ENCODE data around the gene PTPRN2.

The PTPRN2 gene

DNA sequence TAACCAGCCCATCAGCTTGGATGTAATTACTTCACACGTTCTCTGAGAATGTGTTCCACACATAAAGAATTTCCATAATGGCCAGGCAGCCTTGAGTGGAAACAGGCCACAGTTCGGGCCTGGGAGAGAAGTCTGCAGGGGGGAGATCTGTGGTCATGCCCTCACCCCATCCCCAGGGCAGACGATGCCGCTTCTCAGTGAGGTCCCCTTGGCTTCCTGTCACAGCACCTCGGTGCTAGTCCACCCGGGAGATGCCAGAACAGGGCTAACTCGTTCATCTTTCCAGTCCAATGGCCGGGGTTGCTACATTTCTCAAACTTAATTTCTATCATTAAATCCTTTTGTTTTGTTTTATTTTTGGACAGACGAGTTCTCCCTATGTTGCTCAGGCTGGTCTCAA, 624.1 kb downstream of the PTPRN2 start:
- H3K4me3 ChIP-seq (ENCODE audit: low read length), result no peak overlapping the region
- no peak for TF ChIP-seq CTCF (conservative IDR thresholded peaks at IDR 0.05; ENCODE audit: low read length)
- no peak for DNase-seq (ENCODE audit: low read depth)

DNA sequence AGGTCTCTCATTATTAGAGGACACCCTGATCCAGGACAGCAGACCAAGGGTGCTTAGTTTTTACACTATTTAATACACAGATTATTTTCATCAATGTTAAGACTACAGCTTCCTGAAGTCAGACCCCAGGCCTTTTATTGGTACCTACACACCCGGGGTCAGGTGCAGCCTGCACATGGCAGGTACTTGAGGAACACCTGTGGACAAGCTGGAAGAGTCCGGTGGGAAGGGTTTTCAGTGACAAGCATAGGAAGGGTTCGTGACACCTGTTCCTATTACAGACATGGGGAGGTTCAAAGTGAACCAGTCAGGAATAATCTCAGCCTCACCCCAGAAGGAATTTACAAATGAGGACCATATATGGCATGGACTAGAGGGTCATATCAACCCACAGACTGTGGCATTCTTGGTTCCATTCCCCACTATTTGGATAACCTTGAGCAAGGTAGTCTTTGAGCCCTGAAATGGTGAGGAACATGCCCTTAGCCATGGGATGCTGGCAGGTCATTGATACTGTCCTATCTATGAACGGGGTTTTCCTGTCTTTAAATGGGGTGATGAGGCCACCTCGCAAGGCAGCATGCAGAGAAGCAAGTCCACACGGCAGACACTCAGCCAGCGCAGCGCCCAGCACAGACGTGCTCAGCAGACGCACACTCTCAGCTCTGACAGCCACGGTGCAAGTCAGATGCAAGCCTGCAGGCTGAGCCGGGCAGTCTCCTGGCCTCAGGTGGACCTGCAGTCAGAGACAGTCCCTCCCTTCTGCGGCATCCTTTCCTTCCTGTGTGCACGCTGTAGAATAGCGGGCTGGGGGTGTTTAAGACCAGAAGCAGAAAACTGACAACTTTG, 624.9 kb downstream of the PTPRN2 start:
- DNase-seq (ENCODE audit: low read depth), result no peak
- TF ChIP-seq CTCF (conservative IDR thresholded peaks at IDR 0.05; ENCODE audit: low read length), result no peak
- no peak overlapping the region for H3K4me3 ChIP-seq (ENCODE audit: low read length)

DNA sequence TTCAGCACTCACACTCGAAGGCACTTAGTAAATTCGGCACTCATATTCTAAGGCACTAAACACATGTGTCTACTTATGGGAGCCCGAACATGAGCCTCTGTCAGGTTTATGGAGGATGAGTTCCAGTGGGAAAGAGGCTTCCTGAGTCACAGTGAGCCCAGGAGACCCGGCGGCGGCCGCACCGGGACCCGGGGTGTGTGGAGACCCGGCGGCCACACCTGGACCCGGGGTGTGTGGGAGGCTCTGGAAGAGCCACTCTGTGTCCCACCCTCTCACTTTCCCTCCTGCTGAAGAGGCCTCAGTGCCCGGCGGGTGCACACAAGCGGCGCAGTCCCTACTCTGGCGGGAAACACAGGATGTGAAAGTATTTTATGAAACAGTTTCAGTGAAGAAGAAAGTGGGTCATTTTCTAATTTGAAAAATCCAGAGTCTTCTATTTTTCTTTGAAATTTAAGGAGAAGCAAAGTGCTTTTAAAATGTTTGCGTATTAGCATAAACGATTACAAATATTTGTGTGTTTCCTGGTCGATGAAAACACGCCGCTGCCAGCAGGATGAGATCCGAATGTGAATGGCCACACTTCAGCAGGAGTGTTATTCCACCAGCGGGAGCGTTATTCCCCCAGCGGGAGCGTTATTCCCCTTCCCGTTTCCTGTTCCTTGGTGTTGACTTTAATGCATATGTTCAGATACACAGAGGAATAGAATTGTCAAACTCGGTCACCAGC, 625.7 kb downstream of the PTPRN2 start:
- TF ChIP-seq CTCF (conservative IDR thresholded peaks at IDR 0.05; ENCODE audit: low read length), result no peak
- no peak overlapping the region for H3K4me3 ChIP-seq (ENCODE audit: low read length)
- DNase-seq (ENCODE audit: low read depth), result no peak

GRCh38 chr7:157955348-157955999, 632.1 kb downstream of the PTPRN2 start:
- no peak overlapping the region for H3K4me3 ChIP-seq (ENCODE audit: low read length)
- no peak for TF ChIP-seq CTCF (conservative IDR thresholded peaks at IDR 0.05; ENCODE audit: low read length)
- DNase-seq (ENCODE audit: low read depth), result no peak

GRCh38 chr7:157954901-157955300, 632.7 kb downstream of the PTPRN2 start:
- no peak for DNase-seq (ENCODE audit: low read depth)
- H3K4me3 ChIP-seq (ENCODE audit: low read length), result no peak overlapping the region
- no peak for TF ChIP-seq CTCF (conservative IDR thresholded peaks at IDR 0.05; ENCODE audit: low read length)

DNA sequence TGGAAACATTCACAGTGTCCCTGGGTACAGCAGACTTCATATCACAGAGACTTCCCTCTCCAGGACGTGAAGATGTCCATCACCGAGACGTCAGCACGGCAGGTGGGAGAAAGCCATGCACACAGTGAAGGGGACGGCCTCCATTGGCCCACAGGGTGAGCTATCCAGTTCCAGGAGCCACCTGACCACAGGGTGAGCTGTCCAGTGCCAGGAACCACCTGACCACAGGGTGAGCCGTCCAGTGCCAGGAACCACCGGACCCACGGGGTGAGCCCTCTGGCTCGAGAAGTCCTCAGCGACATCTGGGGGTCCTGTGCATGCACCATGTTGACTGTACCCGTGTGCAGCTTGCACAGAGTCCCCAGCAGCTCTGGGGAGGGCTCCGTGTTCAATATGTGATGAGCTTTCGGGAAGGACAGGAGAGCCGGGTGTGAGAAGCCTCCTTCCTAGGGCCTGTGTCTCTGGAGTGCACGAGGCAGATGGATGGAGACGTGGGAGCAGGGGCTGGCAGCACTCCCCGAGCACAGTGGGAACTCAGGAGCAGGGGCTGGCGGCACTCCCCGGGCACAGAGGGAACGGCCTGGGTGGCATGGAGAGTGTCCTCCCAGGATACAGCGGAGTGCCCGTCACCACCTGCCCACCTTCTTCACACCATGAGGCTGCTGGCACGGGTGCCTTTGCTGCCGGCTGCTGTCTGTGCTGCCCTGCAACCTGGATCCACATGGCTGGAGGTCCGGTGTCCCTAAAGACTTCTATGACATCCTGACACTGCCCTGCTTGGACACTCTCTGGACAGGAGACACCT, 634.6 kb downstream of the PTPRN2 start:
- no peak for TF ChIP-seq CTCF (conservative IDR thresholded peaks at IDR 0.05; ENCODE audit: low read length)
- no peak for DNase-seq (ENCODE audit: low read depth)
- H3K4me3 ChIP-seq (ENCODE audit: low read length), result no peak overlapping the region

Measured in AG10803 (cell line).